ENCODE measurements around the gene NTNG2.

DNA sequence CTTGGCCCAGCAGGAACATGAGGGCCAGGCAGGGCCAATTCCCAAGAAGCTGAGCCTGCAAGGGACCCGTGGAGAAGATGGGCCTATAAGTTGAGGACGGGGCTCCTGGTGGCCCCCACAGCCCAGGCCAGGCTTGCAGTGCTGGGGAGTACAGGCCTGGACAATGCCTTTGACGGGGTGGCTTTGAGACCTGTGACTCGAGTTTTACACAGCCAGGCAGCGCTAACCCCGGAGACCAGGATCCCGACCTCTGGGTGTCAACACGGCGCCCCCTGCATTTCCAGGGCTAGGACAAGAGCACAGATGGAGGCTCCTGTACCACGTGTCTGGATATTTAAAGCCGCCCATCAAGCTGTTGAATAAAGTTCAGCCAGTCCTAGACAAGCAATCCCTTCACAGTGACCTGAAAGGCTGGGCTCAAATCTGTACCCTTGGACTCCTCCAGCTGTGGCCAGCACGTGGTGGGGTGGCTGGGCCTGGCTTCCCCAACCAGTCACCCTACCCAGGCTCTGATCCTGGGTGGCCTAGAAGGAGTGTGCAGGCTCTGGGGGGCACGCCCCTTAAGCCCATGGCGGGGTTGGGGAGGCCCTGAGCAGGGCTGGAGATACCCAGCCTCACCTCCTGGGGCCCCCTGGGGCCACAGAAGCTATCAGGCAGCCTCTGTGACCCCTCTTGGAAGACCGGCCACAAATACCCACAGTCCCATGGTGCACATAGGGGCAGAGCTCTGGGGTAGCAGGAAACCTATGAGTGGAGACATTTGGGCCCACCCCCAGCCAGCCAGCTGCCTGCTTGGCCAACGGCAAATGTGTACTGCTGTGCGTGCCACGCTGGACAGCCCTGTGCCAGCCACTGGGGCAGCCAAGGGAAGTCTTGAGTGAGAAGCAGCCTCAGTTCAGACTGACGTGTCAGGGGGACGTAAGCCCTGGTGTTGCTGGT is 88.7 kb downstream of the NTNG2 start:
- TF ChIP-seq CTCF (IDR thresholded peaks at IDR 0.05 in 8 of 11, conservative IDR thresholded peaks at IDR 0.05 in 3 of 11) (no peak), POLR2AphosphoS5 (IDR thresholded peaks at IDR 0.05) (no peak)

Data from spleen (tissue), 7 donors.